NB4 (cell line): ENCODE data around the gene COL23A1.

Experiments used
- DNase-seq: peaks from one replicate; pipeline ENCODE4 v3.0.0; 2010; ENCODE audit warnings: low read depth
- H3K4me3 ChIP-seq: one replicate; pipeline ENCODE4 v1.5.1; 2011; ENCODE audit warnings: mild to moderate bottlenecking, low read depth, low read length, moderate library complexity
- MYC ChIP-seq: IDR thresholded peaks from 2 replicates; pipeline ENCODE4 v1.6.1; 2011; ENCODE audit warnings: low read depth, low read length
- POLR2A ChIP-seq: IDR thresholded peaks from 2 replicates; pipeline ENCODE4 v1.6.1; 2011; ENCODE audit warnings: mild to moderate bottlenecking; ENCODE audit not compliant: insufficient read length; ENCODE audit errors: extremely low read depth
- TF ChIP-seq, protein P1 (sequence below): IDR thresholded peaks from 2 replicates; pipeline ENCODE4 v1.6.1; 2011; ENCODE audit warnings: low read depth, low read length
- TF ChIP-seq, protein P2 (sequence below): IDR thresholded peaks from one replicate; pipeline ENCODE4 v1.5.1; 2012; ENCODE audit warnings: low read depth, low read length

Gene COL23A1

DNA sequence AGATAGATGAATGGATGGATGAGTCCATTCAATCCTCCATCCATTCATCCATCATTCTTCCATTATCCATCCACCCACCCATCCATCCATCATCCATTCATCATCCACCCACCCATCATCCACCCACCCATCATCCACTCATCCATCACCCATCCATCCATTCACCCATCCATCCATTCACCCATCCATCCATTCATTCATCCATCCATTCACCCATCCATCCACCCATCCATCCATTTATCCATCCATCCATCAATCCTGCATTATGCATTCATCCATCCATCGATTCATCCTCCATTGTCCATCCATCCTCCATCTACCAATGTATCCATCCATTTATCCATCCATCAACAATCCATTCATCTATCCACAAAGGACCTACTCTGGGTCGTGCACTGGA, 344.8 kb downstream of the COL23A1 start:
- H3K4me3 ChIP-seq = no peak overlapping the region
- DNase-seq = no peak
- TF ChIP-seq, protein P1, sequence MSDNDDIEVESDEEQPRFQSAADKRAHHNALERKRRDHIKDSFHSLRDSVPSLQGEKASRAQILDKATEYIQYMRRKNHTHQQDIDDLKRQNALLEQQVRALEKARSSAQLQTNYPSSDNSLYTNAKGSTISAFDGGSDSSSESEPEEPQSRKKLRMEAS = no peak
- TF ChIP-seq MYC (no peak), POLR2A (no peak)
- TF ChIP-seq, protein P2, sequence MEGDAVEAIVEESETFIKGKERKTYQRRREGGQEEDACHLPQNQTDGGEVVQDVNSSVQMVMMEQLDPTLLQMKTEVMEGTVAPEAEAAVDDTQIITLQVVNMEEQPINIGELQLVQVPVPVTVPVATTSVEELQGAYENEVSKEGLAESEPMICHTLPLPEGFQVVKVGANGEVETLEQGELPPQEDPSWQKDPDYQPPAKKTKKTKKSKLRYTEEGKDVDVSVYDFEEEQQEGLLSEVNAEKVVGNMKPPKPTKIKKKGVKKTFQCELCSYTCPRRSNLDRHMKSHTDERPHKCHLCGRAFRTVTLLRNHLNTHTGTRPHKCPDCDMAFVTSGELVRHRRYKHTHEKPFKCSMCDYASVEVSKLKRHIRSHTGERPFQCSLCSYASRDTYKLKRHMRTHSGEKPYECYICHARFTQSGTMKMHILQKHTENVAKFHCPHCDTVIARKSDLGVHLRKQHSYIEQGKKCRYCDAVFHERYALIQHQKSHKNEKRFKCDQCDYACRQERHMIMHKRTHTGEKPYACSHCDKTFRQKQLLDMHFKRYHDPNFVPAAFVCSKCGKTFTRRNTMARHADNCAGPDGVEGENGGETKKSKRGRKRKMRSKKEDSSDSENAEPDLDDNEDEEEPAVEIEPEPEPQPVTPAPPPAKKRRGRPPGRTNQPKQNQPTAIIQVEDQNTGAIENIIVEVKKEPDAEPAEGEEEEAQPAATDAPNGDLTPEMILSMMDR = no peak

- H3K4me3 ChIP-seq = no peak overlapping the region
- no peak for TF ChIP-seq MYC
- no peak for TF ChIP-seq POLR2A
- TF ChIP-seq, protein P2 = no peak
- TF ChIP-seq, protein P1 = no peak
- DNase-seq = no peak
Observed at GRCh38 chr5:178244576-178244975, 345.6 kb downstream of the COL23A1 start.

- no peak for DNase-seq
- no peak overlapping the region for H3K4me3 ChIP-seq
- TF ChIP-seq, protein P2 = no peak
- no peak for TF ChIP-seq MYC
- TF ChIP-seq POLR2A = no peak
- TF ChIP-seq, protein P1 = no peak
Observed at GRCh38 chr5:178242416-178242815, 347.8 kb downstream of the COL23A1 start.

GRCh38 chr5:178241688-178242231, 348.4 kb downstream of the COL23A1 start:
- TF ChIP-seq, protein P1 = no peak
- no peak for TF ChIP-seq POLR2A
- TF ChIP-seq, protein P2 = no peak
- TF ChIP-seq MYC = no peak
- peak; percentile 52 for DNase-seq
- no peak overlapping the region for H3K4me3 ChIP-seq

- DNase-seq = peak; percentile 65
Observed at GRCh38 chr5:178241231-178241663, 348.9 kb downstream of the COL23A1 start.

More at GRCh38 chr5:178241231-178241663, 348.9 kb downstream of the COL23A1 start:
- no peak overlapping the region for H3K4me3 ChIP-seq
- TF ChIP-seq, protein P2 = no peak
- no peak for TF ChIP-seq MYC
- no peak for TF ChIP-seq POLR2A
- TF ChIP-seq, protein P1 = no peak
